Measurements from ENCODE around the gene ANKS6.

The ANKS6 gene

GRCh38 chr9:98833090-98833956, 37.0 kb upstream of the ANKS6 start:
- Histone ChIP-seq H3K9me3 (no peaks in the 10 kb centered on the region), H3K27me3 (no peaks in the 10 kb centered on the region), H4K20me1 (no peaks in the 10 kb centered on the region), H3K27ac (no peak overlapping the region), H3K36me3 (peaks cover 5% of the 10 kb centered on the region; the same call in 1 of the 2 replicates), H3K4me3 (no peak overlapping the region), H3K9ac (no peak overlapping the region), H3K4me1 (peaks cover under 1% of the 10 kb centered on the region; the same call in 1 of the 2 replicates), H3K4me2 (no peak overlapping the region)
- no peak for TF ChIP-seq Cebpa-rat (IDR thresholded peaks at IDR 0.05)

- H3K27me3 ChIP-seq, result no peaks in the 10 kb centered on the region
- peaks cover 7% of the 10 kb centered on the region for H3K4me1 ChIP-seq
- no peak for TF ChIP-seq Cebpa-rat (IDR thresholded peaks at IDR 0.05)
- H3K27ac ChIP-seq, result no peak overlapping the region
- H3K4me2 ChIP-seq, result no peak overlapping the region
- peaks cover 5% of the 10 kb centered on the region; the same call in 1 of the 2 replicates for H3K36me3 ChIP-seq
- no peak overlapping the region for H3K9ac ChIP-seq
- H3K4me3 ChIP-seq, result no peak overlapping the region
- H4K20me1 ChIP-seq, result no peaks in the 10 kb centered on the region
- H3K9me3 ChIP-seq, result no peaks in the 10 kb centered on the region
Observed at GRCh38 chr9:98832768-98833089, 36.4 kb upstream of the ANKS6 start.

GRCh38 chr9:98831696-98832095, 35.3 kb upstream of the ANKS6 start:
- Histone ChIP-seq H3K36me3 (peaks cover 12% of the 10 kb centered on the region; the same call in 1 of the 2 replicates), H3K4me1 (peaks cover 10% of the 10 kb centered on the region), H4K20me1 (no peaks in the 10 kb centered on the region), H3K9me3 (no peaks in the 10 kb centered on the region), H3K4me2 (no peak overlapping the region), H3K27me3 (no peaks in the 10 kb centered on the region), H3K9ac (no peak overlapping the region), H3K27ac (no peak overlapping the region), H3K4me3 (no peak overlapping the region)
- no peak for TF ChIP-seq Cebpa-rat (IDR thresholded peaks at IDR 0.05)

- no peak overlapping the region for H3K4me3 ChIP-seq
- no peaks in the 10 kb centered on the region for H4K20me1 ChIP-seq
- H3K4me1 ChIP-seq, result peaks cover 10% of the 10 kb centered on the region
- H3K27ac ChIP-seq, result no peak overlapping the region
- no peaks in the 10 kb centered on the region for H3K9me3 ChIP-seq
- H3K27me3 ChIP-seq, result no peaks in the 10 kb centered on the region
- H3K4me2 ChIP-seq, result no peak overlapping the region
- peaks cover 15% of the 10 kb centered on the region; the same call in 1 of the 2 replicates for H3K36me3 ChIP-seq
- H3K9ac ChIP-seq, result no peak overlapping the region
- no peak for TF ChIP-seq Cebpa-rat (IDR thresholded peaks at IDR 0.05)
Observed at GRCh38 chr9:98830554-98830953, 34.2 kb upstream of the ANKS6 start.

GRCh38 chr9:98829766-98830165, 33.4 kb upstream of the ANKS6 start:
- peaks cover 15% of the 10 kb centered on the region; the same call in 1 of the 2 replicates for H3K36me3 ChIP-seq
- H4K20me1 ChIP-seq, result no peaks in the 10 kb centered on the region
- no peak overlapping the region for H3K4me2 ChIP-seq
- H3K4me3 ChIP-seq, result no peak overlapping the region
- no peaks in the 10 kb centered on the region for H3K9me3 ChIP-seq
- H3K27ac ChIP-seq, result no peak overlapping the region
- no peak overlapping the region for H3K9ac ChIP-seq
- peaks cover 10% of the 10 kb centered on the region for H3K4me1 ChIP-seq
- no peaks in the 10 kb centered on the region for H3K27me3 ChIP-seq
- no peak for TF ChIP-seq Cebpa-rat (IDR thresholded peaks at IDR 0.05)

GRCh38 chr9:98826716-98827115, 30.4 kb upstream of the ANKS6 start:
- Histone ChIP-seq H3K27ac (no peak overlapping the region), H3K36me3 (peaks cover 23% of the 10 kb centered on the region; the same call in 1 of the 2 replicates), H3K4me1 (peaks cover 10% of the 10 kb centered on the region), H3K4me2 (no peak overlapping the region), H3K27me3 (no peaks in the 10 kb centered on the region), H4K20me1 (no peaks in the 10 kb centered on the region), H3K4me3 (no peak overlapping the region), H3K9me3 (peaks cover 9% of the 10 kb centered on the region), H3K9ac (no peak overlapping the region)
- no peak for TF ChIP-seq Cebpa-rat (IDR thresholded peaks at IDR 0.05)

- Histone ChIP-seq H3K9me3 (peaks cover 9% of the 10 kb centered on the region), H3K9ac (no peak overlapping the region), H3K4me2 (no peak overlapping the region), H3K36me3 (peaks cover 19% of the 10 kb centered on the region; the same call in 1 of the 2 replicates), H3K27me3 (no peaks in the 10 kb centered on the region), H4K20me1 (no peaks in the 10 kb centered on the region), H3K4me3 (no peak overlapping the region), H3K4me1 (peaks cover 10% of the 10 kb centered on the region), H3K27ac (no peak overlapping the region)
- TF ChIP-seq Cebpa-rat (IDR thresholded peaks at IDR 0.05), result no peak
Observed at GRCh38 chr9:98825414-98825813, 29.1 kb upstream of the ANKS6 start.

DNA sequence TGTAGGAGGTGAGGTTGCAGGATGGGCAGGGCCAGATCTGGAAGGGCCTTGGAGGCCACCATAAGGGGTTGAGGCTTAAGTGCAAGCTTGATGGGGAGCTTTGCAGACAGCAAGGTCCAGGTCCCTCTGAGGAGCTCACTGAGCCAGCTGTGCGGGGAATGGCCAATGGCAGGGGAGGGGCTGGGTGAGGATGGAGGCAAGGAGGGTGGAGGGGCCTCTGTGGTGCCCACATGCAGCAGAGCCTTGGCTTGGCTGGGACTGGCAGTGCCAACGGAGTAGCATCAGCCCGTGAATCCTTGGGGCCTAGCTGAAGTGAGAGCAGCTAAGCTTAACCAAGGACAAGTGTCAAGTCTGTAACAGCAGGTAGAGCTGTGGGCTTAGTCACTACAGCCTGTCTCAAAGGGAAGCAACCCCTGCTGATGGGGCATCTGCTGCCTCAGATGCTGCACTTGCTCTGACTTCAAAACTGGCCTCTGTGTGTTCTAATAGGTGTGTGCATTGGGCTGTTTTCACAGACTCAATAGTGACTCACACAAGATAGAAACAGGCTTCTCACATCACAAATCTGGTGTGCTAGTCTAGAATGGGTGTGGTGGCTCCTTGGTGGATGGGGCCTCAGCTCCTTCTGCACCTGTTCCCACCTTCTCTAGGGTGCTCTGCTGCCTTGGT, 27.4 kb upstream of the ANKS6 start:
- no peak for TF ChIP-seq Cebpa-rat (IDR thresholded peaks at IDR 0.05)
- Histone ChIP-seq H3K9ac (no peak overlapping the region), H3K9me3 (peaks cover 16% of the 10 kb centered on the region), H3K27me3 (no peaks in the 10 kb centered on the region), H4K20me1 (no peaks in the 10 kb centered on the region), H3K4me2 (no peak overlapping the region), H3K4me1 (peaks cover 10% of the 10 kb centered on the region), H3K36me3 (peaks cover 21% of the 10 kb centered on the region; the same call in 1 of the 2 replicates), H3K4me3 (no peak overlapping the region), H3K27ac (no peak overlapping the region)

- H3K4me2 ChIP-seq, result no peak overlapping the region
- peaks cover 2% of the 10 kb centered on the region for H3K4me1 ChIP-seq
- H4K20me1 ChIP-seq, result no peaks in the 10 kb centered on the region
- no peak overlapping the region for H3K4me3 ChIP-seq
- peaks cover 16% of the 10 kb centered on the region for H3K9me3 ChIP-seq
- H3K9ac ChIP-seq, result no peak overlapping the region
- H3K27me3 ChIP-seq, result no peaks in the 10 kb centered on the region
- H3K27ac ChIP-seq, result no peak overlapping the region
- no peak for TF ChIP-seq Cebpa-rat (IDR thresholded peaks at IDR 0.05)
- H3K36me3 ChIP-seq, result peaks cover 23% of the 10 kb centered on the region; the same call in 1 of the 2 replicates
Observed at GRCh38 chr9:98822661-98823060, 26.3 kb upstream of the ANKS6 start.

DNA sequence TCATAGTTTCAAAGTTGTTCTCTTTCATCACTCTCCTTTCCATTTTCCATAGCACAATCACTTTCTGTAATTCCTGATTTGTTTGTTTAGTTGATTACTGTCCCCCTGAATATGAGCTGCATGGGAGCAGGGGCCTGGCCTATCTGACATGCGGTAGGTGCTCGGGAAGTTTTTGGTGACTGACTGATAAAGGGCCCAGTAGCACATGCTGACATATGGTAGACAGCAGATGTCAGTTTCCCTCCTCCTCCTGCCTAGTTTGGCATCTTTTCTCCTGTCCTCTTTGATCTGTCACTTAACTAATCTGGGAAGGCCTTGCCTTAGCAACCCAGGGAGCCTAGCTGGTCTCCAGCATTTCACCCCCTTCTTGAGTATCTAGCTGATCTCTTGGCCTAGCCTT, 25.5 kb upstream of the ANKS6 start:
- no peak overlapping the region for H3K4me3 ChIP-seq
- no peak overlapping the region for H3K27ac ChIP-seq
- TF ChIP-seq Cebpa-rat (IDR thresholded peaks at IDR 0.05), result no peak
- H3K4me1 ChIP-seq, result no peaks in the 10 kb centered on the region
- H4K20me1 ChIP-seq, result no peaks in the 10 kb centered on the region
- no peaks in the 10 kb centered on the region for H3K27me3 ChIP-seq
- H3K9me3 ChIP-seq, result peaks cover 16% of the 10 kb centered on the region
- no peak overlapping the region for H3K4me2 ChIP-seq
- H3K9ac ChIP-seq, result no peak overlapping the region
- peaks cover 18% of the 10 kb centered on the region; the same call in 1 of the 2 replicates for H3K36me3 ChIP-seq

All from BLaER1 (cell line).